GM23248 (cell line): ENCODE measurements around the gene HSP90AB1. TPM values are rescaled to one million over a fixed set of nuclear protein-coding genes. Genes with fewer than 3 reads are reported as not detected.
A peak's percentile ranks its signal among the peaks of the same experiment; 100 is the strongest.

ENCODE experiments used
- DNase-seq: peaks from one replicate; pipeline ENCODE4 v3.0.0-alpha.2; 2015
- H2AFZ ChIP-seq: fragments of 200-600 bp; sonication (generic); 2 replicates; pipeline ENCODE4 v1.6.1; 2016; ENCODE audit warnings: antibody characterized with exemption
- H3F3A ChIP-seq: fragments of 200-600 bp; sonication (generic); 2 replicates; pipeline ENCODE4 v1.6.1; 2016; ENCODE audit warnings: mild to moderate bottlenecking, antibody characterized with exemption, mixed run types; ENCODE audit not compliant: insufficient read depth
- H3K27ac ChIP-seq: fragments of 200-600 bp; sonication (generic); 2 replicates; pipeline ENCODE4 v1.5.1; 2016; ENCODE audit warnings: mild to moderate bottlenecking
- H3K27me3 ChIP-seq: fragments of 200-600 bp; sonication (generic); replicated peaks from 2 replicates; pipeline ENCODE4 v1.6.1; 2016; ENCODE audit warnings: mild to moderate bottlenecking; ENCODE audit not compliant: insufficient read depth
- H3K36me3 ChIP-seq: fragments of 200-600 bp; sonication (generic); 2 replicates; pipeline ENCODE4 v1.6.1; 2016; ENCODE audit warnings: low read depth, mild to moderate bottlenecking
- H3K4me1 ChIP-seq: fragments of 200-600 bp; sonication (generic); 2 replicates; pipeline ENCODE4 v1.6.1; 2016; ENCODE audit warnings: mild to moderate bottlenecking; ENCODE audit not compliant: insufficient read depth
- H3K4me2 ChIP-seq: fragments of 200-600 bp; sonication (generic); one replicate; pipeline ENCODE4 v1.6.1; 2016; ENCODE audit warnings: mild to moderate bottlenecking; ENCODE audit not compliant: unreplicated experiment
- H3K4me3 ChIP-seq: fragments of 200-600 bp; sonication (generic); 2 replicates; pipeline ENCODE4 v1.5.1; 2016; ENCODE audit warnings: mild to moderate bottlenecking
- H3K79me2 ChIP-seq: fragments of 200-600 bp; sonication (generic); 2 replicates; pipeline ENCODE4 v1.6.1; 2016; ENCODE audit warnings: mild to moderate bottlenecking; ENCODE audit not compliant: insufficient read depth
- H3K9ac ChIP-seq: fragments of 200-600 bp; sonication (generic); 2 replicates; pipeline ENCODE4 v1.6.1; 2016; ENCODE audit warnings: mild to moderate bottlenecking
- H3K9me2 ChIP-seq: fragments of 200-600 bp; sonication (generic); 2 replicates; pipeline ENCODE4 v1.6.1; 2016; ENCODE audit warnings: mixed run types, mild to moderate bottlenecking, moderate library complexity; ENCODE audit not compliant: insufficient read depth
- H3K9me3 ChIP-seq: fragments of 200-600 bp; sonication (generic); one replicate; pipeline ENCODE4 v1.6.1; 2017; ENCODE audit warnings: low read depth
- H4K20me1 ChIP-seq: fragments of 200-600 bp; sonication (generic); 2 replicates; pipeline ENCODE4 v1.6.0; 2016; ENCODE audit not compliant: insufficient read depth
- EZH2 ChIP-seq: fragments of 200-600 bp; sonication (generic); IDR thresholded peaks from 2 replicates; pipeline ENCODE4 v1.6.1; 2018; ENCODE audit warnings: antibody characterized with exemption, mild to moderate bottlenecking; ENCODE audit not compliant: insufficient read depth, poor library complexity, severe bottlenecking
- EZH2phosphoT487 ChIP-seq: fragments of 200-600 bp; sonication (generic); IDR thresholded peaks from 2 replicates; pipeline ENCODE4 v1.6.1; 2018; ENCODE audit warnings: antibody characterized with exemption, moderate library complexity, mild to moderate bottlenecking, low read depth; ENCODE audit not compliant: insufficient read depth
- WGBS, 2 experiments: methylation state at CpG; one replicate each; pipeline ENCODE4 v1.1.6; 2015 to 2017; ENCODE audit warnings: low lambda C conversion rate in 2 of 2, low coverage in 1 of 2; ENCODE audit errors: missing lambda C conversion rate in 2 of 2; 5-methylcytosine and 5-hydroxymethylcytosine counted together
- in situ Hi-C: fragments of 300-500 bp; cut with MboI; formaldehyde crosslinking; loops from 2 replicates; pipeline ENCODE4 v1.15.0; 2020
- polyA plus RNA-seq: library from polyadenylated mRNA; unstranded; fragments of >200 nt; fragmentation: Nextera tagmentation; extraction: Ambion mirVana; gene quantifications from 2 replicates; pipeline ENCODE4 v1.2.1, GENCODE V29; 2016
- total RNA-seq: library from RNA; depleted of rRNA; stranded (reverse); fragments of >200 nt; shearing (Covaris generic); gene quantifications from 2 replicates; pipeline ENCODE4 v1.2.3, GENCODE V29; 2014

HSP90AB1 gene
- total and polyA plus RNA-seq, 2 experiments from 2014 or later: 392 to 732 TPM

DNA sequence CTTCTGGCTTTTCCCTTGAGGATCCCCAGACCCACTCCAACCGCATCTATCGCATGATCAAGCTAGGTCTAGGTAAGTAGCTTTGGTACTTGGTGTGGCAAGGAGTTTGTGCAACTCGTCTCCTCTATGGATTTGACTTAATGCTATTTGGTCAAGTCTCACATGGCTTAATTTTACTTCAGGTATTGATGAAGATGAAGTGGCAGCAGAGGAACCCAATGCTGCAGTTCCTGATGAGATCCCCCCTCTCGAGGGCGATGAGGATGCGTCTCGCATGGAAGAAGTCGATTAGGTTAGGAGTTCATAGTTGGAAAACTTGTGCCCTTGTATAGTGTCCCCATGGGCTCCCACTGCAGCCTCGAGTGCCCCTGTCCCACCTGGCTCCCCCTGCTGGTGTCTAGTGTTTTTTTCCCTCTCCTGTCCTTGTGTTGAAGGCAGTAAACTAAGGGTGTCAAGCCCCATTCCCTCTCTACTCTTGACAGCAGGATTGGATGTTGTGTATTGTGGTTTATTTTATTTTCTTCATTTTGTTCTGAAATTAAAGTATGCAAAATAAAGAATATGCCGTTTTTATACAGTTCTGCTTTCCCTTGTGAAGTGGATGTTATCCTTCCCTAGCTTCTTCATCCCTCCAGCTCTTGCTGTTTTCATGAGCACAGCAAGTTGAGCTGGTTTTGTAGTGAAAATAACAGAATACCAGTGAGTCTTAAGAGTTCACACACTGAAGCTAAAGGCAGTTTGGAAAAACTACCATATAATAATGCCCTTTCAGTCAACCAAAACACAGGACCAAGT lies 6.6 kb downstream of the HSP90AB1 start:
- no peak for TF ChIP-seq EZH2phosphoT487
- TF ChIP-seq EZH2: no peak
- H3K4me1 ChIP-seq: peaks cover 27% of the 10 kb centered on the region
- peaks cover 84% of the 10 kb centered on the region for H3F3A ChIP-seq
- peaks cover 82% of the 10 kb centered on the region for H3K79me2 ChIP-seq
- WGBS, 2 experiments: 63 to 68% methylated on average over 10 of the region's 10 CpGs
- peaks cover 59% of the 10 kb centered on the region for H3K36me3 ChIP-seq
- H3K9me3 ChIP-seq: no peaks in the 10 kb centered on the region
- no peak overlapping the region for H3K9ac ChIP-seq
- H3K9me2 ChIP-seq: no peaks in the 10 kb centered on the region
- H2AFZ ChIP-seq: no peak overlapping the region
- H3K27ac ChIP-seq: no peak overlapping the region
- no peak overlapping the region for H3K4me2 ChIP-seq
- peak; percentile 58 for DNase-seq
- in situ Hi-C loops: no loop called here
- H4K20me1 ChIP-seq: peaks cover 32% of the 10 kb centered on the region; the same call in 1 of the 2 replicates
- H3K27me3 ChIP-seq: no peaks in the 10 kb centered on the region
- H3K4me3 ChIP-seq: no peak overlapping the region

DNA sequence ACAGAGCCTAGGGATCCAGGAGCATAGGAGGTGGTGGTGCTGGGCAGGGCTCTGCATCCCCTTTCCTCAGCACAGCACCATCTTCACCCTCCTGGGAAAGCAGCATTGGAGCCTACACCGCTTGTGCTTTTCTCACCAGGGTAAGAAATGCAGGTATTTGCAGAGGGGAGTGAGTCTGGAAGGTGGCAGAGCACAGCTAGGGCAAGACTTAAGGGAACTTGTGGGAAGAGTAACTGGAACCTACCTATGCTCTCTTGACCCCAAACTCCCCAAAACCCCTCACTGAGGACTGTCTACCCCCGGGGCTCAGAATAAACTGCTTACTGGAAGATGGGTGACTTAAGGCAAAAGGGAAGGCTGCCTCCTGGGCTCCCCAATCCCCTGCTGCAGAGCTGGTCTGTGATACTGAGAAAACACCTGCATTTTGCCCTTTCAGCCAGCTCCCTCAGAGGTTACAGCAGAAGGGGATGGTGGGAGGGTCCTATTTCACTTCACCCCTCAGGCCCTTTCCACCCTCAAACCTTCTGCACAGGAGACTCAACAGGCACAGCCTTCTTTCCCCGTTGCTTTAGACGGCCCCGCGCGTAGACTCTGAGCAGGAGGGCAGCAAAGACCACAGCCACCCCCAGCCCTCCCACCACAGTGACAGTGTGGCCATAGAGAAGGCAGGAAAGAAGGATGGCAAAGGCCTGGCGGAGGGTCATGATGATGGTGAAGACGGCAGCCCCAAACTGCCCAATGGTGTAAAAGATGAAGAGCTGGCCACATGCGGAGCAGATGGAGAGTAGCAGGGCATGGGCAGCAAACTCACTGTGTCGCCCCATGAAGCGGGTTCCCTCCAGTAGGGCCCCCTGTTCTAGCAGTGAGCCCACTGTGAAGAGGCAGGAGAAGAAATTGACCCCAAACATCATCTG lies 7.5 kb downstream of the HSP90AB1 start:
- no peaks in the 10 kb centered on the region for H3K9me3 ChIP-seq
- H3K79me2 ChIP-seq: peaks cover 73% of the 10 kb centered on the region
- H3K4me1 ChIP-seq: peaks cover 17% of the 10 kb centered on the region
- DNase-seq: no peak
- no peaks in the 10 kb centered on the region for H3K27me3 ChIP-seq
- peaks cover 75% of the 10 kb centered on the region for H3F3A ChIP-seq
- no peak overlapping the region for H3K4me2 ChIP-seq
- peaks cover 23% of the 10 kb centered on the region; the same call in 1 of the 2 replicates for H4K20me1 ChIP-seq
- in situ Hi-C loops: no loop called here
- 56 to 62% methylated on average over 12 of the region's 12 CpGs for WGBS, 2 experiments
- H3K27ac ChIP-seq: no peak overlapping the region; the same call in 1 of the 2 replicates
- no peaks in the 10 kb centered on the region for H3K9me2 ChIP-seq
- H3K4me3 ChIP-seq: no peak overlapping the region
- TF ChIP-seq EZH2phosphoT487: no peak
- no peak for TF ChIP-seq EZH2
- peaks cover 50% of the 10 kb centered on the region for H3K36me3 ChIP-seq
- no peak overlapping the region for H3K9ac ChIP-seq
- H2AFZ ChIP-seq: no peak overlapping the region

DNA sequence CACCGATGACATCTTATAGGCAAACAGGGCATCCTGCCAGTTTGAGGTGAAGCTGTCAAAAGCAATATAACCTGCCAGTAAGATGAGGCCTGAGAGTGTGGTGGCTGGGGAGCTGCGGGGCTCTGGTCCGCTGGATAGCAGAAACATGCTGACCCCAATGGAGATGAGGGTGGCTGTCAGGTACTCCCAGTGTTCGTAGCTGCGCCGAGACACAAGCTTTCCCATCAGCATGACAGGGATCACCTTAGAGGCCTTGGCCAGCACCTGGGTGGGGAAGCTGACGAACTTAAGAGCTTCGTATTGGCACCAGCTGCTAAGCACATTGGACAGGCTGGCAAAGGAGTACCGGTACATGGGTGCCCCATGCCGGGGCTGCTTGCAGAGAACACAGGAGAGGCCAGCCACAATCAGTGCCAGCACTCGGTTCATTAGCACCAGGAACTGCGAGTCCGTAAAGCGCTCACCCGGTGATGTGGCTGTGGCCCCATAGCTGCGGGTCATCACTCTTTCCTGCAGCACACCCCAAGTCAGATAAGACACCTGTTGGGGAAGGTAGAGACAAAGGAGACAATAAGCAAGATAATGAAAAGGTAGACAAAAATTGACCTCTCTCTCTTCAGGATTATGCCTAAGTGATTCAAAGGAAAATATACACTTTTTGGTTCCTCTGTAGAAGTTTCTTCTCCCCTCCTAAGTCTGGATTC lies 8.4 kb downstream of the HSP90AB1 start:
- Histone ChIP-seq H3K27me3 (no peaks in the 10 kb centered on the region), H3K79me2 (peaks cover 65% of the 10 kb centered on the region), H3K4me3 (peak overlapping the region; percentile 100; the same call in 1 of the 2 replicates), H4K20me1 (peaks cover 16% of the 10 kb centered on the region; the same call in 1 of the 2 replicates), H3K36me3 (peaks cover 42% of the 10 kb centered on the region), H2AFZ (no peak overlapping the region), H3K9me2 (no peaks in the 10 kb centered on the region), H3K4me1 (peaks cover 12% of the 10 kb centered on the region), H3K9me3 (no peaks in the 10 kb centered on the region), H3F3A (peaks cover 67% of the 10 kb centered on the region), H3K4me2 (no peak overlapping the region), H3K9ac (peak overlapping the region; percentile 94), H3K27ac (no peak overlapping the region)
- no peak for DNase-seq
- WGBS, 2 experiments: 63 to 67% methylated on average over 16 of the region's 16 CpGs
- no peak for TF ChIP-seq EZH2phosphoT487
- TF ChIP-seq EZH2: no peak
- in situ Hi-C loops: no loop called here
